ENCODE results near the gene POC1A. TPM values are rescaled to one million over a fixed set of nuclear protein-coding genes. Genes with fewer than 3 reads are reported as not detected.

POC1A gene
- total and polyA plus RNA-seq, 9 donors = 3.1 to 7.5 (median 5.6) TPM

DNA sequence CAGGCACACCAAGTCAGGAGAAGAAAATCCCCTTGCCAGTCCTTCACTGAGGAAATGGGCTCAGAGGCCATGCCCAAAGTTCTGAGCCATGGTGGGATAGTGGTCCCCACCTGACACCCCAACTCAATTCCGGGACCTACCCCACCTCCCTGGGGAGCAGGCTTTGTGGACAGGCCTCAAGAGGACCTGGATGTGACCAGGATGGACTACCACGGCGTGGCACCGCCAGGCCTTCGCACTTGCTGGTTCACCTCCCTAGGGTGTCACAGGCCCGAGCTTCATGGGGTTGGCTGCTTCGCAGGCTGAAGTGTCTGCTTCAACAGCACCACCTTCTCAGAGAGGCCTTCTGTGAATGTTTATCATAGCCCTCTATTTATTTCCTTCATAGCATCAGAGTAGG is 31.7 kb downstream of the POC1A start:
- WGBS (ENCODE audit: insufficient coverage) = 96% methylated on average over 5 of the region's 7 CpGs
- H3K36me3 ChIP-seq (ENCODE audit: control insufficient read depth, insufficient read depth, low read length) = peaks cover 11% of the 10 kb centered on the region
- peak overlapping the region; percentile 38 for H3K27ac ChIP-seq (ENCODE audit: low read length)
- DNase-seq = no peak
- H3K27me3 ChIP-seq (ENCODE audit: control insufficient read depth, insufficient read depth, low read length) = no peaks in the 10 kb centered on the region
- H3K9me3 ChIP-seq (replicated peaks; ENCODE audit: control insufficient read depth, low read depth, low read length) = no peaks in the 10 kb centered on the region
- H3K4me3 ChIP-seq (ENCODE audit: low read length) = no peak overlapping the region
- peaks cover 31% of the 10 kb centered on the region for H3K4me1 ChIP-seq (ENCODE audit: control insufficient read depth, insufficient read depth, low read length)

- no peaks in the 10 kb centered on the region for H3K9me3 ChIP-seq (replicated peaks; ENCODE audit: control insufficient read depth, low read depth, low read length)
- H3K4me3 ChIP-seq (ENCODE audit: low read length) = no peak overlapping the region
- whole genome bisulfite sequencing (ENCODE audit: insufficient coverage) = 73% methylated on average over 4 of the region's 6 CpGs
- no peaks in the 10 kb centered on the region for H3K27me3 ChIP-seq (ENCODE audit: control insufficient read depth, insufficient read depth, low read length)
- peak; percentile 62 for DNase-seq
- peaks cover 31% of the 10 kb centered on the region for H3K4me1 ChIP-seq (ENCODE audit: control insufficient read depth, insufficient read depth, low read length)
- H3K27ac ChIP-seq (ENCODE audit: low read length) = peak overlapping the region; percentile 62
- H3K36me3 ChIP-seq (ENCODE audit: control insufficient read depth, insufficient read depth, low read length) = peaks cover 11% of the 10 kb centered on the region
Measured at GRCh38 chr3:52121813-52122212, 32.4 kb downstream of the POC1A start.

- DNase-seq = peak; percentile 74
- Histone ChIP-seq H3K4me1 (ENCODE audit: control insufficient read depth, insufficient read depth, low read length) (peaks cover 31% of the 10 kb centered on the region), H3K27ac (ENCODE audit: low read length) (peak overlapping the region; percentile 79), H3K9me3 (replicated peaks; ENCODE audit: control insufficient read depth, low read depth, low read length) (no peaks in the 10 kb centered on the region), H3K4me3 (ENCODE audit: low read length) (no peak overlapping the region), H3K27me3 (ENCODE audit: control insufficient read depth, insufficient read depth, low read length) (no peaks in the 10 kb centered on the region), H3K36me3 (ENCODE audit: control insufficient read depth, insufficient read depth, low read length) (peaks cover 11% of the 10 kb centered on the region)
- 20% methylated on average over 2 of the region's 7 CpGs for WGBS (ENCODE audit: insufficient coverage)
Measured at GRCh38 chr3:52121464-52121805, 32.8 kb downstream of the POC1A start.

DNA sequence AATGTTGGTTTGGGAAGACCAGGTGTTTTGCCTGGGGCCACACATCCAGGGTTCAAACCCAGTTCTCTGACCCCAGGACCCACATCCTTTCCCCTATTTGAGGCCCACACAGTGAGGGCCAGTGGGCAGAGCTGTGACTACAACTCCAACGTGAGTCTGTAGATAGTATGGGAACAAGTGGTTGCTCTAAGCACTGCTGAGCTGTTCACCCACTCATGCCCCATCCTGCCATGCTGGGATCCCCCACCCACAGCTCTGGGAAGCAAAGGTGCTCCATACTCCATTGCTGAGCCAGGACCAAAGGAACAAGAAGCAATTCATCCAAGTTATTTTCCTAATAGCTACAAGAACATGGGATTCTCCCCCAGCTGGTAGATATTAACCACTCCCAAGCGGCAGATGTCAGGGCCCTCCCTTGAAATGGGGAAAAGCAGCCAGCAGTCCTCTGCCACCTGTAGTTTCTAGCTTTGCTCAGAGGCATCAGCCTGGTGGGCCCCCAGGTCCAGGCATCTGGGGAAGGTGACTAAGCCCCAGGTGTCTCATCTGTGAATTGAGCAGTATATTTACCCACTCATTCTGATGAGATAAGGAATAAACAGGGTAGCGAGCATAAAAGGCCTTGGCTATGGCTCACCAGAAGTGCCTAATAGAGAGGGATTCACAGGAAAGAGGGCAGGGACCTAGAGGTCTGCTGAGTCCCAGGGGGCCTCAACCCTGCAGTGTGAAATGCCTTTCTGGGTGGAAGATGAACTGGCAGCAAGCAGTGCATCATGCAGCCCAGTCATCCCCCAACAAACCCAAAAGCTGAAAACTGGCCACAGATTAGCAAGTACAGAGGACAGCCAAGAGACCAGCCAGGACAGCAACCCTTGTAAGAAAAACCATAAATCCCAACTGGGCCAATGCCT is 33.4 kb downstream of the POC1A start:
- Histone ChIP-seq H3K4me3 (ENCODE audit: low read length) (no peak overlapping the region), H3K9me3 (replicated peaks; ENCODE audit: control insufficient read depth, low read depth, low read length) (no peaks in the 10 kb centered on the region), H3K36me3 (ENCODE audit: control insufficient read depth, insufficient read depth, low read length) (peaks cover 11% of the 10 kb centered on the region), H3K27ac (ENCODE audit: low read length) (peak overlapping the region; percentile 79), H3K27me3 (ENCODE audit: control insufficient read depth, insufficient read depth, low read length) (no peaks in the 10 kb centered on the region), H3K4me1 (ENCODE audit: control insufficient read depth, insufficient read depth, low read length) (peaks cover 31% of the 10 kb centered on the region)
- WGBS (ENCODE audit: insufficient coverage) = 67% methylated on average over 1 of the region's 3 CpGs
- DNase-seq = peak; percentile 40

- Histone ChIP-seq H3K4me1 (ENCODE audit: control insufficient read depth, insufficient read depth, low read length) (peaks cover 31% of the 10 kb centered on the region), H3K9me3 (replicated peaks; ENCODE audit: control insufficient read depth, low read depth, low read length) (no peaks in the 10 kb centered on the region), H3K36me3 (ENCODE audit: control insufficient read depth, insufficient read depth, low read length) (peaks cover 11% of the 10 kb centered on the region), H3K4me3 (ENCODE audit: low read length) (no peak overlapping the region), H3K27me3 (ENCODE audit: control insufficient read depth, insufficient read depth, low read length) (no peaks in the 10 kb centered on the region), H3K27ac (ENCODE audit: low read length) (no peak overlapping the region)
- no peak for DNase-seq
- WGBS (ENCODE audit: insufficient coverage) = 100% methylated on average over 2 of the region's 6 CpGs
Measured at GRCh38 chr3:52119826-52120225, 34.4 kb downstream of the POC1A start.

- peak; percentile 50 for DNase-seq
- H3K9me3 ChIP-seq (replicated peaks; ENCODE audit: control insufficient read depth, low read depth, low read length) = no peaks in the 10 kb centered on the region
- peaks cover 11% of the 10 kb centered on the region for H3K36me3 ChIP-seq (ENCODE audit: control insufficient read depth, insufficient read depth, low read length)
- no peaks in the 10 kb centered on the region for H3K27me3 ChIP-seq (ENCODE audit: control insufficient read depth, insufficient read depth, low read length)
- peaks cover 31% of the 10 kb centered on the region for H3K4me1 ChIP-seq (ENCODE audit: control insufficient read depth, insufficient read depth, low read length)
- no peak overlapping the region for H3K4me3 ChIP-seq (ENCODE audit: low read length)
- H3K27ac ChIP-seq (ENCODE audit: low read length) = no peak overlapping the region
- 69% methylated on average over 5 of the region's 5 CpGs for WGBS (ENCODE audit: insufficient coverage)
Measured at GRCh38 chr3:52119099-52119498, 35.1 kb downstream of the POC1A start.

DNA sequence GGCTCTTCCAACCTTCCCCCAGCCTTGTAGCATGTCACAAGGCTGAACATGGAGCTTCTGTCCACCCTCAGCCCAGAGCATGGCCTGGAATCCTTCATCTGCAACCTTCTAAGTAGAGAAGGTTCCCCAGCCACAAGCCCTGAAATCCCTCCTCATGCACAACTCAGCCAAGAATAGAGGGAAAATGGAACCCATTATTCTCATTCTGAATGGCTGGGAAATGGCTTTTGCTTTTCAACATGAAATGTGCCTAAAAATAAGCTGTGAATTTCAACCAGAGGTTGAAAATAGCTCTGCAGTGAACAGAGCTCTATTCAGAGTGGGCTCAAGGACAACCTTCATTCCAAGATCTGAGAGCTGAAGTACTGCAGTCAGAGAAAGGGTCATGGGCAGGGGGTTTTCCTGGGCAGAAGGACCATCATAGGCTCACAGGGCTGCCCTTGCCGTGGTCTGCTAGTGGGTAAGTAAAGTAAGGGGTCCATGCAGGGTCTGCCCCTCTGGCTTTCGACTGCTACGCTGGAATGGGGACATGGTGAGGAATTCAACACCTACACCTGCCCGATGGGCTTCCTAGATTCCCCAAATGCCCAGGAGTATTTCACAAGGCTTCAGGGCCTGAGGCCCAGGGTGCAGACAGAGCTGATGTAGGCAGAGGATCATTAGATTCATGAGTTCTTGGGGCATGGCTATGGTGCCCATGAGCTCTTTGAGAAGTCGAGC is 35.9 kb downstream of the POC1A start:
- no peaks in the 10 kb centered on the region for H3K9me3 ChIP-seq (replicated peaks; ENCODE audit: control insufficient read depth, low read depth, low read length)
- no peaks in the 10 kb centered on the region for H3K27me3 ChIP-seq (ENCODE audit: control insufficient read depth, insufficient read depth, low read length)
- no peak overlapping the region for H3K27ac ChIP-seq (ENCODE audit: low read length)
- WGBS (ENCODE audit: insufficient coverage) = 100% methylated on average over 3 of the region's 5 CpGs
- H3K4me3 ChIP-seq (ENCODE audit: low read length) = no peak overlapping the region
- peaks cover 31% of the 10 kb centered on the region for H3K4me1 ChIP-seq (ENCODE audit: control insufficient read depth, insufficient read depth, low read length)
- peaks cover 11% of the 10 kb centered on the region for H3K36me3 ChIP-seq (ENCODE audit: control insufficient read depth, insufficient read depth, low read length)
- DNase-seq = no peak

DNA sequence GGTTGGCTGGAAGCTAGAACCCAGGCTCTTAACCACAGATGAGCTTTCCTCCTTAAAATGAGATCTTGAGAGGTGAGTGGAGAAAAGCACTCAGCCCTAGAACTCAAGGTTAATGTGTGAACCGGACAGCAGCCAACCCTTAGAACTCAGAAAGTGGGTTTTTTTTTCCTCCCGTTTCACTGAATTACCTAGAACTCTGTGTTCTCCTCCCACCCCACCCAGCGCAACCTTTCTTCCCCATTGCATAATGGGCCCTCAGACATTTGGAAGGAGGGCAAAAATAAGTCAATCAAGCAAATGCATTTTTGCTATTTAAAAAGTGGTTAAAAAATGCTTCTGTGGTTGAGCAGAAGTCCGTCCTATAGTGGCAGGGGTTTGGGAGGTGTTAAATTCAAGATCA is 36.7 kb downstream of the POC1A start:
- no peaks in the 10 kb centered on the region for H3K9me3 ChIP-seq (replicated peaks; ENCODE audit: control insufficient read depth, low read depth, low read length)
- DNase-seq = no peak
- no peak overlapping the region for H3K4me3 ChIP-seq (ENCODE audit: low read length)
- 57% methylated on average over 1 of the region's 4 CpGs for WGBS (ENCODE audit: insufficient coverage)
- no peak overlapping the region for H3K27ac ChIP-seq (ENCODE audit: low read length)
- H3K4me1 ChIP-seq (ENCODE audit: control insufficient read depth, insufficient read depth, low read length) = peaks cover 26% of the 10 kb centered on the region
- peaks cover 10% of the 10 kb centered on the region for H3K36me3 ChIP-seq (ENCODE audit: control insufficient read depth, insufficient read depth, low read length)
- no peaks in the 10 kb centered on the region for H3K27me3 ChIP-seq (ENCODE audit: control insufficient read depth, insufficient read depth, low read length)

DNA sequence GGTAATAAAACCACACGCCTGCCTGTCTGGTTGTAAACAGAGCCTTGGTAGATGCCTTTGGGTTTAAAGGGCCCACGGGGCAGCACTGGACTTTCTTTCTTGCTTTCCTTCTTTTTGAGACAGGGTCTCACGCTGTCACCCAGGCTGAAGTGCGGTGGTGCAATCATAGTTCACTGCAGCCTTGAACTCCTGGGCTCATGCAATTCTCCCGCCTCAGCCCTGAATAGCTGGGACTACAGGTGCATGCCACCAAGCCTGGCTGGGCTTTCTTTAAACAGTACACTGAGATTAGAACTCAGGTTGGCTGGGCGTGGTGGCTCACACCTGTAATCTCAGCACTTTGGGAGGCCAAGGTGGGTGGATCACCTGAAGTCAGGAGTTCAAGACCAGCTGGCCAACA is 42.2 kb downstream of the POC1A start:
- no peak overlapping the region for H3K27ac ChIP-seq (ENCODE audit: low read length)
- no peaks in the 10 kb centered on the region for H3K27me3 ChIP-seq (ENCODE audit: control insufficient read depth, insufficient read depth, low read length)
- H3K4me1 ChIP-seq (ENCODE audit: control insufficient read depth, insufficient read depth, low read length) = peaks cover 31% of the 10 kb centered on the region
- no peak overlapping the region for H3K4me3 ChIP-seq (ENCODE audit: low read length)
- no peaks in the 10 kb centered on the region for H3K9me3 ChIP-seq (replicated peaks; ENCODE audit: control insufficient read depth, low read depth, low read length)
- WGBS (ENCODE audit: insufficient coverage) = 80% methylated on average over 6 of the region's 6 CpGs
- DNase-seq = no peak
- H3K36me3 ChIP-seq (ENCODE audit: control insufficient read depth, insufficient read depth, low read length) = peaks cover 4% of the 10 kb centered on the region

GRCh38 chr3:52110502-52110901 is 43.7 kb downstream of the POC1A start:
- 80% methylated on average over 1 of the region's 2 CpGs for WGBS (ENCODE audit: insufficient coverage)

More at GRCh38 chr3:52110502-52110901, 43.7 kb downstream of the POC1A start:
- Histone ChIP-seq H3K27ac (ENCODE audit: low read length) (peak overlapping the region; percentile 69), H3K4me1 (ENCODE audit: control insufficient read depth, insufficient read depth, low read length) (peaks cover 31% of the 10 kb centered on the region), H3K36me3 (ENCODE audit: control insufficient read depth, insufficient read depth, low read length) (peaks cover 4% of the 10 kb centered on the region), H3K9me3 (replicated peaks; ENCODE audit: control insufficient read depth, low read depth, low read length) (no peaks in the 10 kb centered on the region), H3K27me3 (ENCODE audit: control insufficient read depth, insufficient read depth, low read length) (no peaks in the 10 kb centered on the region), H3K4me3 (ENCODE audit: low read length) (no peak overlapping the region)
- no peak for DNase-seq

Measured in muscle of leg (tissue), 11 donors.